Thyroid gland (tissue), 4 donors: ENCODE measurements around the gene KIRREL3.

Experiments
- CTCF ChIP-seq, 6 experiments: fragments of 200-600 bp in 3 of 6; fragments of 450-650 bp in 3 of 6; sonication (generic) in 3 of 6; IDR thresholded peaks; one replicate each; pipeline ENCODE4 v1.5.1; 2016 to 2019; ENCODE audit warnings: antibody characterized with exemption in 6 of 6, mild to moderate bottlenecking in 2 of 6, inconsistent platforms in 1 of 6, moderate library complexity in 1 of 6
- POLR2A ChIP-seq, 2 donors: fragments of 450-650 bp; IDR thresholded peaks; one replicate each; pipeline ENCODE4 v1.6.1; 2017; ENCODE audit warnings: antibody characterized with exemption in 2 of 2, mild to moderate bottlenecking in 2 of 2, moderate library complexity in 1 of 2

- TF ChIP-seq CTCF (IDR thresholded peaks at IDR 0.05) (no peak), POLR2A (IDR thresholded peaks at IDR 0.05) (no peak)
These were observed 525.3 kb downstream of the KIRREL3 start for GRCh38 chr11:126475014-126475991.
